Neural progenitor cell (in vitro differentiated cells): ENCODE data around the gene HOXA10.

Experiments used
- CTCF ChIP-seq: fragments of 200-600 bp; sonication (generic); IDR thresholded peaks from 2 replicates; pipeline ENCODE4 v1.5.1; 2017; ENCODE audit warnings: antibody characterized with exemption, mild to moderate bottlenecking
- EZH2 ChIP-seq: fragments of 200-600 bp; sonication (generic); IDR thresholded peaks from 2 replicates; pipeline ENCODE4 v1.6.1; 2017; ENCODE audit warnings: antibody characterized with exemption, mild to moderate bottlenecking, moderate library complexity
- EZH2phosphoT487 ChIP-seq: fragments of 200-600 bp; sonication (generic); IDR thresholded peaks from 2 replicates; pipeline ENCODE4 v1.6.1; 2017; ENCODE audit warnings: antibody characterized with exemption

- TF ChIP-seq CTCF: no peak
- TF ChIP-seq EZH2: no peak
- TF ChIP-seq EZH2phosphoT487: no peak
These were observed 51.1 kb downstream of the HOXA10 start for GRCh38 chr7:27123007-27123476.
